ENCODE measurements around the gene KRT75.

GRCh38 chr12:52439420-52439819 lies 5.2 kb upstream of the KRT75 start:
- no peak for TF ChIP-seq POLR2A (IDR thresholded peaks at IDR 0.05)
- TF ChIP-seq CTCF (IDR thresholded peaks at IDR 0.05): no peak
